ENCODE results near the gene TRIM31.

- TF ChIP-seq CTCF (conservative IDR thresholded peaks at IDR 0.05): no peak
- TF ChIP-seq ZFX (IDR thresholded peaks at IDR 0.05): no peak
Observed at GRCh38 chr6:30150671-30151395, 37.9 kb upstream of the TRIM31 start.

Measured in C4-2B (cell line).